Dermis blood vessel endothelial cell (primary cell): ENCODE results near the gene TM6SF1. TPM values are rescaled to one million over a fixed set of nuclear protein-coding genes. Genes with fewer than 3 reads are reported as not detected.
"Not testable (repeated sequence)": the region's sequence is repeated elsewhere in the genome, so short reads cannot be mapped to it uniquely, and the experiment has no call there.

Experiments
- DNase-seq: peaks from one replicate; pipeline ENCODE4 v3.0.0; 2010
- total RNA-seq: library from RNA; depleted of rRNA; stranded (reverse); fragments of >200 nt; gene quantifications from 2 replicates; pipeline ENCODE4 v1.2.3, GENCODE V29; 2014

TM6SF1 gene
- total RNA-seq, 1 donor from 2014 or later: 41.9 TPM

DNA sequence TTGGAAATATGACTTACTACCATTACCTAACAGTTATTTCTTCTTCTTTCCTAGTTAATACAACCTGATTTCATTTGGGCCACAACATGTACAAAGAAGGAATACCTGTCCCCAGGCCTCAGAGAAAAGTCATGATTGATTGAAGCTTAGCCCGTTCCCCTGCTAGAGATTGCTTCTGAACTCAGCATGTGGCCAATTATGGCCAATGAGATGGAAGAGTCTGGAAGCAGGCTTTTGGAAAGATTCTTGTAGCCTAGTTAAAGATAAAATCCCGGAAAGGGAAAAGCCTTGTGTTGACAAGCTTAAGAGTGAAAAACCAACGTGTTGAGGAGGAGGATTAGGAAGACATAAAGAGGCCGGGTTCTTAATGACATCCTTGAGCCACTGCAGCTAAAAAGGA, 17.0 kb upstream of the TM6SF1 start:
- no peak for DNase-seq

DNA sequence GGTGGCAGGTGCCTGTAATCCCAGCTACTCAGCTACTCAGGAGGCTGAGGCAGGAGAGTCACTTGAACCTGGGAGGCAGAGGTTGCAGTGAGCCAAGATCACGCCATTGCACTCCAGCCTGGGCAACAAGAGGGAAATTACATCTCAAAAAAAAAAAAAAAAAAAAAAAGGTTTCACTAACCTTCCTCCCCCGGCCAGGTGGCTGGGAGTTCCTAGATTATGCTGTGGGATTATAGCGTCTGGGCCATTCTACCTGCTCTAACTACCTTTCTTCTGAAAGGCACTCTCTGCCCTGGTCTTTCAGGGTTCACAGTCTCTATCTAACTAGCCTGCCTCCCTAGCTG, 15.5 kb upstream of the TM6SF1 start:
- DNase-seq: not testable (repeated sequence)

DNA sequence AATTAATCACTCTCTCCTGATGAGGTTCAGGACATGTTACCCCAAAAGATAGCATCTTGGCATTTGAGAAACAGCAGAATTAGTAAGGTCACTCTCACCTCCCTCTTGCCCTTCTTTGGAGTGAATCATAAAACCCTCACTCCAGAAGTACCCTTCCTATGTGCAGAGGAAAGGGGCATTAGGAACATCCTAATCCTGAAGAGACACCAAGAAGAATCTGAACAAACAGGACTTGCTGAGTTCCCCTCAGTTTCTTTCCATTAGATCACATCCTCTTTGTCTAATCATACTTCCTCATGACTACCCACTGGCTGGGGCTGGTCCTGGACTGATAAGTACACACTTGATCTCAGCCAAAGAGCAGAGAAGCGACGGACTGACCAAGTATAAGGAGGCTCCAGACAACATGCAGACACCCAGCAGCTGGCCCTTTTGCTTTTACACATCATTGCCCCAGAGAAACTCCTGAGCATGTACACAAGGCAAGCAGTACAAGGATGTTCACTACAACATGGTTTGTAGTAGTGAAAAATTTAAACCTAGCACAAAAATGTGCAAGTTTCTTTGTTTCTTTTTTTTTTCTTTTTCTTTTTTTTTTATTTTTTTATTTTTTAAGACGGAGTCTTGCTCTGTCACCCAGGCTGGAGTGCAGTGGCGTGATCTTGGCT, 15.0 kb upstream of the TM6SF1 start:
- peak; percentile 97 for DNase-seq

DNA sequence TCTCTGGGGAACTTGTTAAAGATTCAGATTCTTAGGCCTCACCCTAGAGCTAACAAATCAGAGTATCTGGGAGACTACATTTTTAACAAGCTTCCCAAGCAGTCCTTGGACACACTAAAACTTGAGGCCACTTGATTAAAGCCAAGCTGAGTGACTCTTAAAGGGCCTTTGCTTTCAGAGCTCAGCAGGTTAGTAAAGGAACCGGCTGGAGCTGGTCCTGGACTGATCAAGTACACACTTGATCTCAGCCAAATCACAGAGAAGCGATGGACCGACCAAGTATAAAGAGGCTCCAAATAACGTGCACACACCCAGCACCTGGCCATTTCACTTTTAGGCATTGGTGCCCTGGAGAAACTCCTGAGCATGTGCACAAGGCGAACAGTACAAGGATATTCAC, 12.9 kb upstream of the TM6SF1 start:
- DNase-seq: no peak

DNA sequence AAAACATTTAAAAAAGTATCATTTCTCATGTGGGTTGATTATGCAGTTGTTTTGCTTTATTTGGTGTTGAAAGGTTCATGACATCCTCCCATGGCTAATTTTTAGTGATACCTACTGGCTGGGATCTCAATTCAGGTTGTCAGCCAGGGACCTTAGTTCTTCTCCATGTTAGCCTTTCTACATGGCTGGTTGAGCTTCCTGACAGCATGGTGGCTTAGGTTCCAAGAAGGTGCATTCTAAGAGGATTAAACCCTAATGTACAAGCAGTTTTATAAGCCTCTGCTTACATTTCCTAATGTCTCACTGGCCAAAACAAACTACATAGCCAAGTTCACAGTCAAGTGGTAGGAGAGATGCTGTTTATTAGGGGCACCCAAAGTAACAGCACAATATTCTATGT, 9.4 kb upstream of the TM6SF1 start:
- no peak for DNase-seq

DNA sequence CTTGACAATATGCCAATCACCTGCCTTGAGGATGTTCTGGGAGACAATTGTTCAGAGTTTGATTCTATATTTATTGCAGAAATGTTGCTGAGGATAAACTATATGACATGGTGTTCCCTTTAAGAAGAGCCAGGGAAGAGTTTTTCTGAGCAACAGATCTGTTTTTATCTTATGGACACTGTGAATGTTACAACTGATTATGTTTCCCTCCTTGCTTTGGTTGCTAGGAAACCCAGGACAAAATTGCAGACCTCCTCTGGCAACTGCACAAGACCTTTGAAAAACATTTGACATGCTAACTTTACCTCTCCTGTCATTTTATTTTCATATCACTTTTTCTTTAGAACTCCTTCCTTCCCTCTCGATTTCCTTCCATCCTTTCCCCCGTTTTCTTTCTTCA, 8.2 kb upstream of the TM6SF1 start:
- no peak for DNase-seq

DNA sequence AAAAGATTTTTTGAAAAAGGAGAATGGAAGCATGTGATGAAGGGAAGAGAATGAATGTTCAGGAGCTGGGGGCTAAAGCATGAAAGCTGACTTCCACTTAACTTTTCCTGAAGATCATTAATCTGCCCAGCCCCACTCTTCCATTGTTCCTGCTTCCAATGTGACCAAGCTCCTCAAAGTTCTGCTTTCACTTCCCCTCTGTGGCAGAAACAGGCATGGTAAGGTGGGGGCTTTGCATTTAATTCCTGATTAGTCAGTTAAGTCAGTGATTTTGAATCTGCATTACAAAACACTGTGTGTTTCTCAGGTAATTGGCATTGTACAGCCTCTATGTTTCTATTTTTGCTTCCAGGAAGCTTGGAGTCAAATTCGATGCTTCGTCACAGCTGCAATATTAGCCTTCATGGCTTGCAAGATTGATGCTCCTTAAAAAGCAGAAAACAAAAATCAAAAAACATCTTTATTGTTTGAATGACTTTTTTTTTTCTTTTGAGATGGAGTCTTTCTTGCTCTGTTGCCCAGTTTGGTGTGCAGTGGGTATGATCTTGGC, 7.3 kb upstream of the TM6SF1 start:
- peak; percentile 46 for DNase-seq

DNA sequence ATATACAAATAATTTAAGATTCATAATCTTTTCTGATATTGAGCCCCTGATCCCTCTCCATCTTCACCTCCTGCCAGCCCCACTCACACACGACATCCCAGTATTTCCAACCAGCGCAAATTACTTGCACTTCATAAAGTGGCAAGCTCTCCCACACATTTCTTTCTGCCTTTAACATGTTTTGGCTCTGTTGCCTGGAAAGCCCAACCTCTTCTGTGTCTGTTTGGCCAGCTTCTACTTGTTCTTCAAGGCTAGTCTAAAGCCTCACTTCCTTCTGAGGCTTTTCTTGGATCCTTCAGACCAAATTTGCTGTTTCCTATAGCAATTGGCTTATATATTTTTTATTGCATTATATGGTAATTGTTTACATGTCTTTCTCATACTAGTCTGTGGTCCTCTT, 5.1 kb upstream of the TM6SF1 start:
- no peak for DNase-seq

DNA sequence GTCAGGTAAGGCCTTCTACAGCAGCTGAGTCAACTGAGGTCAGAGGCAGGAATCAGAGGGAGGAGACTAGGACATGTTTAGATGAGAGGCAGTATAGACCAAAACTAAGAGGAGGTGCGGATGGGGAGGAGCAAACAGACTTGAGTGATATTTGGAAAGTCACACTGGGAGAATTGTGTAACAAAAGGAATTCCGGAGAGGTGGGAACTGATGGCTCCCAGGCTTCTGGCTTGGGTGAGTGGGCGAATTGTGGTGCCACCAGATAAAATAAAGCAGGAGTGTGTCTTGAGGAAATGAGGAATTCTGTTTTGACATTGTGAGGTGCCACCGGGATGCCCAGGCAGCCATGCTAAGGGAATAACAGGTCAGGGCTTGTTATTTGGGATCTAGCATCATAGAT, 3.3 kb upstream of the TM6SF1 start:
- DNase-seq: no peak

DNA sequence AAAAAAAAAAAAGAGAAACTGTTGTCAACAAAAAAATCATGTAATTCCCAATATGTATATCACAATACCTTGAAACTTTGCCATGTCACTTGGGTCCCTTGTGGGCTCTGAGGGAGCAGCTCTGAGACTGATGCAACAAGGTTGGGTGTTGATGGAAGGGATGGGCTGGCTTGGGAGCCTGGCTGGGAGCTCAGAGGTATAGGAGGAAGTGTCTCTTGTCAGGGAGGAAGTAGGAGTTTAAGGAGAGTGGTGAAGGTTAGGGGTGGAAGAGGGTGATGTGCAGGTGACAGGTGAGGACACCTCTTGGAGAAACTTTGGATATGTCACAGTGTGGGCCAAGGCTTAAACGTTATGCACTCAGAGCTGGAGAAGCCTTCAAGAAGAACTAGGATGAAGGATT, 2.0 kb upstream of the TM6SF1 start:
- DNase-seq: no peak

DNA sequence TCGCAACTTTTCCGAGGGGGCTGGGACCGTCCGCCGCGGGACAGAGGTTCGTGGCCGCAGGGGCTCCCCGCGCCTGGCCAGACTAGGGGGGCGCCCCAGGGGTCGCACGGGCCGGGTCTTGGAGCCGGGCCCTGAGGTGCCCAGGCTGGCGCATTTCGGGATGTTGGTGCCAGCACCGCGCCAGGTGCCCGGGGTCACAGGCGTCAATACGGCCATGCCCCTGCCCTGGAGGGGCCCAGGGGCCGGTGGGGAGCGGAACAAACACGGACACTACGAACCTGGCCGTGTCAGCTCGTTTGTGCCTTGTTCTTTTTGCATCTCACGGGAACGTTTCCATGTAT, 366 bp downstream of the TM6SF1 start:
- DNase-seq: no peak

DNA sequence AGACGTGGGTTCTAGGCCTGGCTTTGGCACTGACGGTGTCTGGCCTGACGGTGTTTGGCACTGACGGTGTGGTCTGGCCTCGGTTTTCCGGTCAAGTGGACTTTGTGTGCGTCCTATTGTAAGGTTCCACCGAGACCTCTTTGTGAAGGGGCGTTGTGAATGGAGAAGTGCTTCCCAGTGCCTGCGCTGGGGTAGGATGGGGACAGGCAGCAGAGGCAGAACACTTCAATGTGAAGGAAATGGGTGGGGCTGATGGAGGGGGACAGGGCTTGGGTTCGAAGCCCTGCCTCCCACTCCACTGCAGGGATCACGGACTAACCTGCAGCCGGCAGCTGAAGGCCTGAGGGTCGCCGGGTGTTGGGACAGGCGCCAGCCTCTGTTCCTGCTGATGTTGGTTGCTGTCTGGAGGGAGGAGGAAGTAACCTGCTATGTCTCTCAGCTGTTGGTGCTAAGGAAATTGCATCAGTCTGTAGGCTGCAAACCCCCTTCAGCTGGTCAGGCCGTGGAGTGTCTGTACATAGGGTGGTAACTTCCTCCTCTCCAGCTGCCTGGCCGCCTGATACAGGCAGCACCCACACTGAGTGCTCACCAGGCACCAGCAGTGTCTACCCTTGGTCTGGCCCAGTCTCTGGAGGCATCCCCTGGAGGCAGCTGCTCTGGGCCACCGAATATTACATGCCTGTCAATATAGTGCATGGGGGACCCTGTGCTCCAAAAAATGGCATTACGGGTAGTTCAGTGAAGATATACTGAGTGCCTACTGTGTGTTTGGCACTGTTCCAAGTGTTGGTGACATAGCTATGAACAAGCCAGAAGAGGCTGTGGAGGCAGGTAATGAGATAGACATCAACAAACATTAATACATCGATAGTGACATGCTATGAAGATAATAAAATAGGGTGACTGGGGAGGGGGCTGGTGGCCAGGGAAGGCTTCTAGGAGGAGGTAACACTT, 1.1 kb downstream of the TM6SF1 start:
- peak; percentile 93 for DNase-seq

DNA sequence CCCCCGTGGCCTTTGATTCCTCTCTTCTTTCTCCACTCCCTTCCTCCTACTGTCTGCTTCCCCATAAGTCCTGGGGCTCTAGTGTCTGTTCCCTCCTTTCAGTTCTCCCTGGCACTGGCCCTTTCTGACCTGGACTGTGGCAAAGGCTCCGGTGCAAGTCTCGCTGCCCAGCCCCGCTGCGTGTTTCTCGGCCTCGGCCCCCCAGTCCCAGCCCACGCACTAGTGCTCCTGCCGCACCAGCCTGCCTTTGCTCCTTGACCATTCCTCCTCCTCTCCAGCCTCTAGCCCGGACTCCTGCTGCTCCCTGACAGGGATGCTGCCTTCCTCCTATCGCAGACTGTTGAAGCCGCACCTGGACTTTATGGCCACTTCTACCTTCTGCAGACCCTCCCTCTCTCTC, 2.1 kb downstream of the TM6SF1 start:
- no peak for DNase-seq

DNA sequence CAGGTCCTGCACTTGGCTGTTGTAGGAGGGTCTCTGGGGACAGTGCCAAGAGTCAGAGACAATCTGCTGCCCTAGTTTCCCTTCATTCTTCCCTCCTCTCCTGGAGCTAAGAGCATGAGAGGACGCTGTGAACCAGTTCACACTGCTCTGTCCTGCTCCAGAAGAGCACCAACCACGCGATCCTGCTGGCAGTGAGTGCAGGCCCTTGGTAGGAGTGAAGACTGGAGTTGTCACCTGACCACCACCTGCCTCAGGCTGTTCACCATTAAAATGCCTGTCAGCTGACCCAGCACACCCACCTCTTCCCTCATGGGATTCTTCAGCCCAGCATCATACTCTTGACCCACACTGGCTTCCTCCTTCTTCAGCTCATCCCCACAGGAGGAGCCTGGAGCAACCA, 2.9 kb downstream of the TM6SF1 start:
- peak; percentile 42 for DNase-seq

DNA sequence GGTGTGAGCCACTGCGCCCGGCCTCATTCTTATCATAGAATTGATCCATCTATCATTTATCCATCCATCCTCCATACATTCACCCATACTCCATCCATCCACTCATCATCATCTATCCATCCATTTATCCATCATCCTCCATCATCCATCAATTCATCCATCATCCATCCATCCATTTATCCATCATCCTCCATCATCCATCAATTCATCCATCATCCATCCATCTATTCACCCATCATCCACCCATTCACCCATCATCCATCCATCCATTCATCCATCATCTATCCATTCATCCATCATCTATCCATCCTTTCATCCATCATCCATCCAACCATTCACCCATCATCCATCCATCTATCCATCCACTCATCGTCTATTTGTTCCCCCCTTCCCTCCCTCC, 3.7 kb downstream of the TM6SF1 start:
- no peak for DNase-seq

DNA sequence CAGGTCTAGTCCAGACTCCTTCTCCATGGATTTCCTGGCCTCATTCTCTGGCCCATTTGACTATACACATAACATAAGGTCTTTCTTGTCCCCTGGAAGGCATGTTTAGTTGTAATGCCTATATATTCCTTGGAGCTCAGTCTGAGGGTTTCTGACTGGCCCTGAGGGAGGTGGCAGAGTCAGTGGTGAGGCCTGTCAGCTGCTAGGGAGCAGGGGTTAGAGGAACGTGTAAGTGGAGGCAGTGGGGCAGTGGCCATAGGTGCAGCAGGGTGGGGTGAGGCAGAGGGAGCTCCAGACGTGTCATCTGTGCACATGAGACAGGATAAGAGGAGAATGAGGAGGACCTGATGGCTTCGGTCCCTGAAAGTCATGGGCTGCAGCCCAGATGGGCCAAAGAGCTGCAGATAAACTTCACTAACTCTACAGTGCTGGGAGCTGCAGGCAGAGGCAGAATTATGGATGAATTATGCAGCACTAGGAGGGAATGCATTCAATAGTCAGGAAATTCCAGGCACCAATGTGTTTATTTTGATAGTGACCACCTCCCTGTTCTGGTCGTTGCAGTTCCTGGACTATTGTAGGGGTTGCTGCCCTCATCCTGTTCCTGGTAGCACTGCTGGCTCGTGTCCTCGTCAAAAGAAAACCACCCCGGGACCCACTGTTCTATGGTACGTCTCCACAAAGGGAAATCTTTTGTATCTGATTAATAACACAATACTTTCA, 4.9 kb downstream of the TM6SF1 start:
- peak; percentile 94 for DNase-seq

DNA sequence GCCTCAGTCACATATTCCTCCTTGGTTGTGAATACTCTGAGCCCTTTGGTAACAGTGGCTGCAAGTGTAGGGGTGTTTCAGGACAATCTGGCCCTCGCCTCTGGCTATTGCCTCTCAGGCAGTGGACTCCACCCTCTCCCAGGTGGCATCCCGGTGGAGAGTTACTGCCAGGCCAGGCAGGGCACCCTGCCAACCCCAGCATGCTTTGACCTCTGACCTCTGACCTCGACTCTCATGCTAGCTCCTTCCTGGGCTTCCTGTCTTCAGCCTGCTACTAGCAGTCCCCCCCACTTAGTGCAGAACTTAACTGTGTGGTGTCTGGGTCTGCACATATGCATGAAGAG, 5.5 kb downstream of the TM6SF1 start:
- DNase-seq: no peak

DNA sequence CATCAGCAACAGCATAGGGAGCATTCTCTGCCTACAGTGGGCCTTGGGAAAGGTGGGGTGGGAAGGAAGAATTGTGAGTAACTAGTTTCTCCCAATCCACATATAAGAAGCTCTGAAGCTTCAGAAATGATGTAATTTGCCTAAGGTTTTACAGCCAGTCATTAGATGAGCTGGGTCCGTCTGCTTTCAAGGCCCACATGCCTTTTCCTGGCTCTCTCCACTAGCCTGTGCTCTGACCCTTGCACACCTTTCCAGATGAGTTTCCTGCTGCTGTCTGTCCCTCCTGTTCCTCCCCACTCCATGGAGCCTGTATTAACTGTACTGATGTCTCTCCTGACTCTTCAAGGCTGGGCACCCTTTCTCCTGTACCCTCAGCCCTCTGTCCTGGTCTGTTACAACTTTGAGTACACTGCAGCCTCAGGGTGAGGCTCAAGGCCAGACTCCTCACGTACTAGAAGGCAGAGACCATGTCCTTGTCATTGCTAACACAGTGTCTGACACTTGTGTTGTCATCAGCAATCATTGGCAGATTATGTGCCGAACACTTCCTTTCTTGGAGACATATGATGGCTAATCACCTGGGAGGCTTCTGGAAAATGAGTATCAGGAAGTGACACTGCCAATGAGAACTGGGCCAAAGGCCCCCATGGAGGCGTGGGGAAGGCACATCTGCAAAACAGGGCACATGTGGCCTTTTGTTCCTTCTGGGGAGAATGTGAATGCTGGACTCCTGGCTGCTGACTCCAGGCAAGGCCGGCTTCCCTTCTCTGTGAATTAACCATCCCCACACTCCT, 6.6 kb downstream of the TM6SF1 start:
- peak; percentile 60 for DNase-seq

DNA sequence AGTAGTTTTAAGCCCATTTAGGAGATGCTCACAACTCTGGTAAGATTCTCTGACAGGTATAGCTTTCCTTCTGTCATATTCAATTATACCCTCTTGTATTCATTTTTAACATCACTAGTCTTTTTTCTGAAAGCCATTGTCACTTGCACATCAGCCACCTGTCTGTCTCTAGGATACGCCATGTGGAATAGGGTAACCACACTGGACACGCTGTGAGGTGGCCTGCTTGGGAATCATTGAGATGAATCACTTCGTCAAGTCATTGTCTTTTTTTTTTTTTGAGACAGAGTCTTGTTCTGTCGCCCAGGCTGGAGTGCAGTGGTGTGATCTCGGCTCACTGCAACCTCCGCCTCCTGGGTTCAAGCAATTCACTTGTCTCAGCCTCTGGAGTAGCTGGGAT, 7.4 kb downstream of the TM6SF1 start:
- no peak for DNase-seq

DNA sequence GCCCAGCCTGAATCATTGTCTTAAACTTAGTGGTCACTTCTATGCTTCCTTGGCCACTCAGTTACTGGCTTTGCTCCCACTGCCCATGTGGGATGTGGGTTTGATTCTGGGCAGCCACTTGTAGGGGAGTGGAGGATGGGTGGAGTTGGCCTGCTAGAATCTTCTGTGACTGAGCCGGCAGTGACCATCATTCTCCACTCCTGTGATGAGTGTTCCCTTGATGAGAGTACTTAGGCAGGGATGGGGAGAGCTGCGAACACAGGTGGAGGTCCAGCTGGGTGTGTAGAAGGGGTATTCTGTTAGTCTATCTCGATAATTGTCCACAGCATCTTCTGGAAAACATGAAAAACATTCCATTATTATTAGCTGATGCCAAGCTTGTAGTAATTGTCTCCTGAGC, 8.0 kb downstream of the TM6SF1 start:
- DNase-seq: no peak

DNA sequence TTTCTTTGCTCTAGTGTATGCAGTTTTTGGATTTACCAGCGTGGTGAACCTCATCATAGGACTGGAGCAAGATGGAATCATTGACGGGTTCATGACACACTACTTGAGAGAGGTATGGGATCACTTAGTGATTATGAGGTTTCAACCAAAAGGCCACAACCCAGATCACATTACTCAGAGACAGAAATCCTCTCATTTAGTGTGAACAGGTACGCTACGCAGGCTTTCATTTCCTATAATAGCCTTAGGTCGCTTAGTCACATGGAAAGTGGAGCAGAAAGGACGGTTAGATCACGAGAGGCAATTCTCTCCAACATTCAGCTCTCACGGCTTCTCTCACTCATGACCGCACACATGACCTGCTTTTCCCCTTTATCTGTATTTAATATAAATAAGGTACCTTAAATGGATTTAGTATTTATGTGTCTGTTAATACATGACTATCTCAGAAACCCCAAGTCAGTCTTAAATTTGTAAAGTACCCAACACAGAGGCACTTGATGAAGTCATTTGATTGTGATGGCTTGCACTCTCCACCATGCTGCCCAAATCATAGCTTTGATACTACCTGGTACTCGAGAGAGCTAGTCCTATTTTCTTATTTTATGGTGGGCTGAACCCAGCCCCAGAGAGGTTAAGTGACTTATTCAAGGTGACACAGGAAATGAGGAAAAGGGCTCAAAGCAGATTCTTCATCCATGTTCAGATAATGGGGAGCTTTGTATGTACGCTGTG, 8.6 kb downstream of the TM6SF1 start:
- DNase-seq: no peak

DNA sequence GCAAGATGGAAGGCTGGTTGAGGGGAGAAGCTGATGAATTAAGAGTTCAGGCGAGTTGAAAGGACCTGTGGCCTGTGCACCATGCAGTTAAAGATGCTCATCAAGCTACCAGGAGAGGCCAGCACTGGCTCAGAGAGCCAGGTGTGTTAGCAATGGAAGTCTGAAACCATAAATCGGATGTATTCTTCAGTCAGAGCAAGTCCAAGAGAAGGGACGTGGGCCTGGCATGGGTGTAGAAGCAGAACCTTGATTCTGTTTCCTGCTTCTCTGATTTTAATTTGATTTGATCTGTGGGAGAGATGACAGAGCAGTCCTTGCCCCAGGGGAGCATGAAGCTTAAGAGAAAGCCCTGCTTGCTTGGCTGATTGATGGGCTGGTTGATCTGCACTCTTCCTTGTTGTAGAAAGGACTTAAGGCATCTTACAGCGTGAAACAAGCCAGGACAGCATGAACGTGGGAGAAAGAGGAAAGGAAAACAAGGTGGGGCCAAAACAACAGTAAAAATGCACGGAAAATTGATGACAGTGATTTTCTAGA, 10.9 kb downstream of the TM6SF1 start:
- DNase-seq: no peak
